ENCODE measurements around the gene ANTXR1.

The ANTXR1 gene

GRCh38 chr2:69070969-69071368 is 58.0 kb downstream of the ANTXR1 start:
- DNase-seq: no peak

GRCh38 chr2:69073928-69074570 is 61.1 kb downstream of the ANTXR1 start:
- DNase-seq: no peak

DNA sequence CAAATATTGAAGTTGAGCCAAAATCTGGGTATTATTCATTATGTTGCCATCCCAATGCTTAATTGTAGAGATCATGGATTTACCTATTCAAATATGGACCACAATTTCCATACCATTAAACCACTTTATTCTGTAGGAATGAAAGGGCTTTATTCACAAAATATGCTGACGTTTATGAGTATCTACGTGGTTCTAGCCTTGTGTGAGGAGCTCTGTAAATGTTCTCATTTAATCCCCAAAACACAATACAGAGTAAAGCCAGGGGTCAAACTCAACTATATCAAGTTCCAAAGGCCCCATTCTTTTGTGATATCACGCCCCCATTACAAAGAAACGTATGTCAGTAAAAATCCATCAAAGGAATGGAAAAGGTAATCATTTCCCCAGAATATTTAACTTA is 61.9 kb downstream of the ANTXR1 start:
- no peak for DNase-seq

GRCh38 chr2:69075486-69075885 is 62.5 kb downstream of the ANTXR1 start:
- no peak for DNase-seq

DNA sequence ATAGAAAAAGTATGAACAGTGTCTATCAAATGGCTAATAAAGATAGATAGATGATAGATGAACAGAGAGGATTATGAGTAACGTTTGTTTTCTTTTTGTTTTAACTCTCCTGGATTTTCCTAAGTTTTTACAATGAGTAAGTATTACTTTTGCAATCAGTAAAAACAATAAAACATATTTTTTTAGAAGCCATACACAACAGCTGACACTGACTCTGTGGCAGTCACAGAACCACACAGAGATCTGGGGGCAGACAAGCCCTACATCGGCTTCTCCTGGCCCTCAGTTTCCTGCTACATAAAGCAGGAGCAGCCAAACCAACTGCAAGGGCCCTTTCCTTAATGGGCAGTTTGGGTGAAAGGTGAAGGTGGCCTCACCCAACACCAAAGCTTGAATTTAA is 63.6 kb downstream of the ANTXR1 start:
- DNase-seq: no peak

DNA sequence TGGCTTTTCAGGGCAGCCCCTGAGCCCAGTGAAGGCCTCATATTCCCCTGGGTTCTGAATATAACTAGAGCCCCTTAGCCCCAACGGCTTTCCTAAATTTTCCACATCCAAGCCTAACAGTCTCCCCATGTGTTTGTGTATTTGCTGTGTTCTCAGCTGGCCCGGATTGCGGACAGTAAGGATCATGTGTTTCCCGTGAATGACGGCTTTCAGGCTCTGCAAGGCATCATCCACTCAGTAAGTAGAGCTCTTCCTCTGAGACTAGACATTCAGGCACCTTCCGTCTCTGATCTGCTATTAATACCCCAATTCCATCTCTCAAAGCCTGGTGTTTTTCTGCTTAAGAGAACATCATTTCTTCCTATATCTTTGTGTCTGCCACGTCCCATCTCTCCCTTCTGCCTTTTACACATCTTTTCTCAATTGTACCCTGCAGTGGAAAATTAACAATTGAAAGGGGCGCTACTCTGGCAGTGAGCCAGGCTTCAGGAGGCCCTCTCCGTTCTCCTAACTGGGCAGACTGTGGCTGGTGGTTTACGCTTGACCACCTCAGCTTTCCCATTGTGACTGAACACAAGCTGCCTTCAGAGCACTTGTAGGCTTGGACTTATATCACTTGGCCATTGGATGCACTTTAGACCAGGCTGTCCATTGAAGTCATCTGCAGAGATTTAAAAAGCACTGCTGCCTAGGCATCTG is 64.4 kb downstream of the ANTXR1 start:
- DNase-seq: no peak

DNA sequence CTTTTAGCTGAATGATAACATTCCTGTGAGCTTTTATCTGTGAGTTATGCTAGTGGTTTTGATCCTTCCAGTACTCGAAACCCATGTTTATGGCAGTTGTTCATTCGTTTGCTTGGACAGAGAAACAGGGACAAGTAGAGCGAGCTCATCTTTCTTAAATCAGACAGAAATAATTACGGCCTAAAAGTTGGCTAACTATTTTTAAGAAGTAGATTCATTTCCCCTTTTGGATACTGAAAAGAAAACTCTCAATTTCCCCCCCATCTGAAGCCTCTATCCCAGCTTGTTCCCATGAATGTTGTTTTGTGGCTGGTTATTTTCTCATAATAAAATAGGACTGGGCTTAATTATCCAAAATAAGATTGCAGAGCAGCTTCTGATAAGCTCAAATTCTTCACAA is 67.1 kb downstream of the ANTXR1 start:
- DNase-seq: no peak

DNA sequence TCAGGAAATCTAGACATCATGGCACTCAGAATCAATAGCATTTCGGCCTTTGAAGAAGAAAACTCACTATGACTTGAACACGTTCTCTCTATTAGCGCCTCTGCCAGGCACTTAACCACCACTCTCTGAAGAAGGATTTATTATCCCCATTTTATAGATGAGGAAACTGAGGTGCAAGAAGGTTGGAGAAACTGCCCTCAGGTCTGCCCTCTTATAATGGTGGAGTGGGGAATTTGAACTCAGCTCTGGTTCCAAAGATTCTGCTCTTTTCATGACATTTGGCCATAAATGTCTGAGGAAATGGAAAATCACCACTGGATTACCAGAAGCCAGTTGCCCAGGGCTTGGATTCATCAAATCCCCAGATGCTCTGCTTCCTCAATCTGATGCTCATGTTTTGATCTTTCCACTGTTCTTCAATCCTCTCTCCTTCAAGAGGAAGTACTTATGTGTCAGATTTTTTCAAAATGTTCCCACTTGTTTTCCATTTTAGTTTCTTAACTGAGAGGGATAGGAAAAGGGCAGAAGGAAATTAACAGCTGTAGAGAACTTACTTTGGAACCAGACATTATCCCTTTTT is 68.1 kb downstream of the ANTXR1 start:
- DNase-seq: no peak

- DNase-seq: no peak
Measured at GRCh38 chr2:69081757-69082156, 68.8 kb downstream of the ANTXR1 start.

DNA sequence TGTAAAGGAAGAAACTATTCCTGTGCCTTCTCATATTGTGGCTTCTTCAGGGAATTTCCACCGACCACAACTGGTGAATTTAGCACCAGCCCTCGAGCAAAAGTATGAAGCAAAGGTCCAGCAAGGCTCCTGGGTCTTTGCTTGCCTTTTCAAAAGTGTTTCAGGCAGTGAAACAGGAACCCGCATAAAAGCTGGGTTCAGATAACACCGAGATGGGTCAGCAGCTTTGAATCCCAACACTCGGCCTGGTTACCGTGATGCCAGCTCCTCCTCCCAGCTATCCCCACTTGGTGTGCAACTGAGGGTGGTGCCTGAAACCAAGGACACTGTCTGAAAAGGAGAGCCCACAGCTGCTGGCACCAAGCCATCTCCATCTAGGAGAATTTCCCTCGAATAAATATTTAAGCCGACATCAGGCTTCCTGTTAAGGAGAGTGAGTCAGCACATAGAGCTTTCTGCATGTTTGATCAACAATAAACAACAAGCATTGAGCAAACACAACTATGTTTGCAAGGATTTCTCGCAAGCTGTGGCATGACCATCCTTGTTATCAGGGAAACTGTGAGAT is 69.5 kb downstream of the ANTXR1 start:
- DNase-seq: peak in 4 of 56 donors; percentile 12 to 40 (median 24)

DNA sequence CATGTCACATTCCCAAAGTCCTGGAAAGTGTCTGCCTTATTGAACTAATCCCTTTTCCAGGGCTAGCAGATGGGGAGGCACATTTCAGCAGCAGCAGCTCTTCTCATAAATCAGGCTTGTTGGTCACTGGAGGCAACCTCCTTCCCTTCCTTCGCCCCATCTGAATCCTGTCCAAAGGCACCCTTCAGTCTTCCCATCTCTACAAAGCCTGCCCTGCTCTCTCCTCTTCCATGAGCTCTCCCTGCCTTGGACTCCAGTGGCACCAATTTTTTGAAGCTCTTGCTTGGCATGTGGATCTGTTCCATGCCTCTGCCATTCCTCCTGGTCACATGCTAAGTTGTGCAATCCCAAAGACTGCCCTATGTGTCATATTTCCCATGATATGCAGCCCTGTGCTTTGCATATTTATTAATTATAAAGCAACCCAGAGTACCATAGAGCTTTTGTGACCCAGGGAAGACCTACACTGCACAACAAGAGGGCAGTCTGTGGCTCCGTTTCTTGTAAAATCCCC is 70.3 kb downstream of the ANTXR1 start:
- peak in 1 of 56 donors; percentile 8 for DNase-seq

DNA sequence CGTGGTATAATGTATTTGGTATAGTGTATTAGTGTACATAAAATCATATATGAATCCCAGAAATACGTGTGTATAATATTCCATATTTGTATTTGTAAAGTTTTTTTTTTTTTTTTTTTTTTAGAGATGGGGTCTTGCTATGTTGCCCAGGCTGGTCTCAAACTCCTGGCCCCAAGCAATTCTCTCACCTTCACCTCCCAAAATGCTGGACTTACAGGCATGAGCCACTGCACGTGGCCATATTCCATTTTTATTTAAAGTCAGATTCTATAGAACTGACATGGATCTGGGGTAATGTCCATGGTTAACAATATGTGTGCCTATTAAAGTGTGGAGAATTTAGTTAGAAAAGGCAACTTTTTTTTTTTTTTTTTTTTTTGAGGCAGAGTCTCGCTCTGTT is 71.5 kb downstream of the ANTXR1 start:
- no peak for DNase-seq

DNA sequence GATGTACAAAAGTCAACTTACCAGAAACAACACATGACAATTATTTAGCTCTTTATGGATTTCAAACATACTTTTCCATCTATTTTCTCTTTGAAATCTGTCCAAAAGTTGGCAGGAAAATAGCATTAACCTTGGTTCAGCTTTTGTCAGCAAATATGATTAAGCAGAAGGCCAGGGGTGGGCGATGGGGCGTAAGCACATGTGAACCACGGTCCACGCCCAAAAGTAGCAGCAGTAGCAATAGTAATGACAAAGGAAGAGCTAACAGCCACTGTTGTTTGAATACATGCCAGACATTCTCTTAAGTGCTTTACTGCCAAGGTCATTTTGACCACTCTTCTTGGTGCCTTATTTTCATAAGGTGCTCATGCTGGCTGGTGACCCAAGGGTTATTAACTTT is 73.5 kb downstream of the ANTXR1 start:
- no peak for DNase-seq

DNA sequence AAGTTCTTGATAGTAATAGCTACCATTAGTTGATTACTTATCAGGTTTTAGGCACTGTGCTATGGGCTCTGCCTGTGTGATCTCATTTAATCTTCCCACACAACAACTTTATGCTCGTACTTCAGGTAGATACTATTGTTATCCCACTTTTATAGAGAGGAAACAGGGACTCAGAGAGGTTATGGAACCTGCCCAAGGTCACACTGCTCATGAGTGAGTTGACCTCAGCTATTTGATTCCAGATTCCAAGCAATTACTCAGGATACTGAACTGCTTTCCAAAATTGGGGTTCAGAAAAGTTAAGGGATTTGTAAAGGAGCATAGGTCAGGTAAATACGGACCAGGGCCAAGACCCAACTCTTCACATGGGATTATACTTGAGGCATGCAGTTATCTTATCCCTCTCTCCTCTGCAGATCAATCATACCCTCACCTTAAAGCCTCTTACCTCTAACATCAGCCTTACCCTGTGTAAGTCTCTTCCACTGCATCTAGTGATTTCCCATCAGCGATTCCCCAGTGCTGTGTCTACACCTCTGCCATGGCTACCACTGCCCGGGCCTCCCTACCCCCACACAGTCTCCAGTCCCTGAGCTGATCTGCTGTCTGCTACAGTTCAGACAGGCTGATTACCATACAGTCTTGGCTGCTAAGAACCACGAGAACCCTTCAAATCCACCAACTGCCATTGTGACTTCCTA is 74.4 kb downstream of the ANTXR1 start:
- no peak for DNase-seq

GRCh38 chr2:69087912-69088240 is 74.9 kb downstream of the ANTXR1 start:
- no peak for DNase-seq

DNA sequence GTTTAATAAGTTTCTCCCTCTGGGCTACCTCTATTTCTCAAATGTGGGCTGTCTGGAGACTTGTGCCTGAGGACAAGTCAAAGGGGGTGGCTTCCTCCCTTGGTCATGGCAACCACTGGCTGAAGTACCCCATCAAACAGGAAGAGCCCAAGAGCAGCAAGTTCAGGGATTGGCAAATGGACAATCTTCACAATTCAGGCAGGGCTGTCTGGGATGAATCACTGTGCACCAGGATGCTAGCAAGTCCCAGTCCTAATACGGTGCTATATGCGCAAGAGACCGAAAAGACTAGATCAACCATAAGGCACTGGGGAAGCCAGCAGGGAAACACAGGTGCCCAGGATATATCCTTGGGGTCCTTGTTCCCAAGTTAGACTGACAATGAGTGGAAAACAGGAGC is 75.5 kb downstream of the ANTXR1 start:
- DNase-seq: no peak

DNA sequence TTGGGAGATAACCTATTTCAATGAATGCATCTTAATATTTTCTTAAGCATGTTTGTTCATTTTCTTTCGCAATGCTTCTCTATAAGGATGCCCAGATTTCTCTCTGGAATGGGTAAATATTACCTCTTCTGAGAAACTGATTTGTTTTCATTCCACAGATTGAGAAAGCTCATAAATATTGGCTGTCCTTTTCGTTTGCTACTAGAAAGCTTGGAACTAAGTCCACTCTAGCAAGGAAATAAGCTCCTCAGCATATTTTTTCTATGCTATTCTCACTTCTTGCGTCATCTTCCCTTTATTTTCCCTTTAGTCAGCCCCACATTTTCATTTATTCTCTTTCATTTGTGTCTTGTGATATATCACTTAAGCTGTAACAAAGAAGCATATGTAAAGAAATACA is 76.3 kb downstream of the ANTXR1 start:
- DNase-seq: no peak

GRCh38 chr2:69089998-69090397 is 77.0 kb downstream of the ANTXR1 start:
- peak in 1 of 56 donors; percentile 3 for DNase-seq

- no peak for DNase-seq
Measured at GRCh38 chr2:69090820-69091219, 77.8 kb downstream of the ANTXR1 start.

- no peak for DNase-seq
Measured at GRCh38 chr2:69092857-69093256, 79.9 kb downstream of the ANTXR1 start.

- DNase-seq: peak in 1 of 56 donors; percentile 6
Measured at GRCh38 chr2:69095305-69095704, 82.3 kb downstream of the ANTXR1 start.
